Muscle of leg (tissue), 11 donors: Measurements from ENCODE around the gene TP53BP2. TPM values are rescaled to one million over a fixed set of nuclear protein-coding genes. Genes with fewer than 3 reads are reported as not detected.
"Not testable (repeated sequence)": the region's sequence is repeated elsewhere in the genome, so short reads cannot be mapped to it uniquely, and the experiment has no call there.

Source experiments
- DNase-seq: peaks from one replicate; pipeline ENCODE4 v3.0.0; 2013
- H3K27ac ChIP-seq: one replicate; pipeline ENCODE4 v1.5.1; 2013; ENCODE audit warnings: mild to moderate bottlenecking, low read length, control low read depth
- H3K27me3 ChIP-seq: one replicate; pipeline ENCODE4 v1.6.1; 2013; ENCODE audit warnings: low read length; ENCODE audit not compliant: control insufficient read depth, insufficient read depth
- H3K36me3 ChIP-seq: one replicate; pipeline ENCODE4 v1.6.1; 2013; ENCODE audit warnings: low read length; ENCODE audit not compliant: control insufficient read depth, insufficient read depth
- H3K4me1 ChIP-seq: one replicate; pipeline ENCODE4 v1.6.1; 2013; ENCODE audit warnings: low read length; ENCODE audit not compliant: control insufficient read depth, insufficient read depth
- H3K4me3 ChIP-seq: one replicate; pipeline ENCODE4 v1.5.1; 2013; ENCODE audit warnings: low read length, control low read depth
- H3K9me3 ChIP-seq: replicated peaks from 2 replicates; pipeline ENCODE4 v1.6.1; 2013; ENCODE audit warnings: low read depth, low read length; ENCODE audit not compliant: control insufficient read depth
- WGBS: methylation state at CpG from one replicate; pipeline ENCODE4 v1.1.5; 2013; ENCODE audit warnings: missing lambda C conversion rate; ENCODE audit not compliant: insufficient coverage; 5-methylcytosine and 5-hydroxymethylcytosine counted together
- polyA plus RNA-seq, 8 donors: library from polyadenylated mRNA; unstranded; fragments of 120-200 nt; gene quantifications; one replicate each; pipeline versions ENCODE4 v1.2.1 to v1.2.3, GENCODE V29; 2013; ENCODE audit warnings: inconsistent platforms in 1 of 8, low replicate concordance in 1 of 8; ENCODE audit not compliant: insufficient read length in 8 of 8, insufficient read depth in 1 of 8
- total RNA-seq: library from RNA; stranded (reverse); fragments of 120-200 nt; gene quantifications from one replicate; pipeline ENCODE4 v1.2.4, GENCODE V29; 2013

TP53BP2 gene
- total and polyA plus RNA-seq, 9 donors, result 25.5 to 41.1 (median 34.2) TPM

DNA sequence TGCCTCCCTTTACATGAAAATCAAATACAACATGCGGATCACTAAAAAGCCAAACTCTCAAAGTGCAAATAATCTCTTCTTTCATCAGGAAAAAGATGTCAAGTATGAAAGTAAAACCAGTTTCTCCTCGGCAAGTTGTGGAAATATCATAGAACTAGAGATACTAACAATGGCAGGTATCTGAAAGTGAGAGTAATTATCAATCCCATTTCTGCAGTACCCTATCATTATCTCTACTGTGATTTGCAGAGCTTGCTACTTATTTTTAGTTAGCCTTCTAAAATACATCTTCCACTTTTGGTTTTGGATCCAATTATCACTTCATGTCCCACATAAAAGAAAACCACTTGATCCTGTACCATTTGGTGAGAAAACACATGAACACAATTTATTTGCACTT, 3.0 kb downstream of the TP53BP2 start:
- no peak overlapping the region for H3K27ac ChIP-seq
- no peaks in the 10 kb centered on the region for H3K27me3 ChIP-seq
- H3K36me3 ChIP-seq, result no peaks in the 10 kb centered on the region
- no CpG with 5 or more reads among the region's 2 CpGs for WGBS
- DNase-seq, result no peak
- no peak overlapping the region for H3K4me3 ChIP-seq
- H3K4me1 ChIP-seq, result peaks cover 14% of the 10 kb centered on the region
- no peaks in the 10 kb centered on the region for H3K9me3 ChIP-seq

DNA sequence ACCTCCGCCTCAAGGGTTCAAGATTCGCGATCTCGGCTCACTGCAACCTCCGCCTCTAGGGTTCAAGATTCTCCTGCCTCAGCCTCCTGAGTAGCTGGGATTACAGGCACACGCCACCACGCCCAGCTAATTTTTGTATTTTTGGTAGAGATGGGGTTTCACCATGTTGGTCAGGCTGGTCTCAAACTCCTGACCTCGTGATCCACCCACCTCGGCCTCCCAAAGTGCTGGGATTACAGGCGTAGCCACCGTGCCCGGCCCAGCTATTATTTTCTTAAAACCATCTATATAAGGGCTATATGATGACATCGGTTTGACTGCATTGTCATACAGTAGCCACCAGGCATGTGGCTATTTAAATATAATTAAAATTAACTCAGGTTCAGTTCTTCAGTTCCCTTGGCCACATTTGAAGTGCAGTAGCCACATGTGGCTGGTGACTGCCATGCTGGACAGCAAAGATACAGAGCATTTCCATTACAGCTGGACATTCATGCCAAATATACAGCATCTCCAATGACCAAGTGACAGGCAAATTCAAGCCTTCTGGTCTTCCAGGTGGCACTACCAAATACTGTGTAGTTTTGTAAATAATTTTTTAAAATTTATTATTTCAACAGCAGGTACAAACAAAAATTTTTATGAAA, 3.6 kb downstream of the TP53BP2 start:
- H3K4me1 ChIP-seq, result peaks cover 18% of the 10 kb centered on the region
- H3K4me3 ChIP-seq, H3K27ac ChIP-seq: not testable (repeated sequence)

GRCh38 chr1:223840254-223840653, 5.5 kb downstream of the TP53BP2 start:
- no peaks in the 10 kb centered on the region for H3K27me3 ChIP-seq
- peak overlapping the region; percentile 22 for H3K27ac ChIP-seq
- H3K4me1 ChIP-seq, result peaks cover 10% of the 10 kb centered on the region
- H3K9me3 ChIP-seq, result no peaks in the 10 kb centered on the region
- DNase-seq, result no peak
- no peaks in the 10 kb centered on the region for H3K36me3 ChIP-seq
- H3K4me3 ChIP-seq, result no peak overlapping the region

More for the DNA sequence above, 3.6 kb downstream of the TP53BP2 start:
- not testable (repeated sequence) for DNase-seq, H3K36me3 ChIP-seq, H3K27me3 ChIP-seq, H3K9me3 ChIP-seq
- WGBS, result 97% methylated on average over 5 of the region's 13 CpGs

DNA sequence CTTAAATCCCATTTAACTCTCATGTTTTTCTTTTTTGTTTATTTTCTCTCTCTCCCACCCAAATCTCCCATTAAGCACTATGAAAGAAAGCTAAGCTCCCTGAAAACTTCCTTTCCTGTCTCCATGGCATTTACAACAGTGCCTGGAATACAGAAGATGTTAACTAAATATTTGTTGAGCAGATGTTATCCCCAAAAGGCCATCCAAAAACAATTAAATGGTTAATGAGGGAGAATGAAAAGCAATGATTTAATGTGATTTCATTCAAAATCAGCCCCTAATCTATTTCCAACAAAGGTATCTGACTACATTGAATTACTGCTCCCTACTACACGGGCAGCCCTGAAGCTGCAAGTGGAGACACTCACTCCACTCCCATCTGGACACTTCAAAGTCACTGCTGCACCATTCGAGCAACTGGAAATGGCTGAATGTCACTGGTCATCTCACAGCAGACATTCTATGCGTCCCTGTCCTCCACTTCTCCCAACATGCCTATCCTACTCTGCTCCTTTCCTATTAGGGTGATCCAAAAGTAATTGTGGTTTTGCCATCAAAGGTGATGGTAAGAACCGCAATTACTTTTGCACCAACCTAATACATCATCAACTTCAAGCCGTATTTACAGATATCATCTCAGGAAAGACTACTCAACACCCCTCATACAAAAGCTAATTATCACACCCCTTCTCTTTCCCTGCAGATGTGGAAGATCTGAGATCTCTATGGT, 7.5 kb downstream of the TP53BP2 start:
- Histone ChIP-seq H3K9me3 (no peaks in the 10 kb centered on the region), H3K27me3 (no peaks in the 10 kb centered on the region), H3K4me3 (no peak overlapping the region), H3K4me1 (peaks cover 10% of the 10 kb centered on the region), H3K27ac (no peak overlapping the region), H3K36me3 (no peaks in the 10 kb centered on the region)
- no peak for DNase-seq
- 10% methylated on average over 1 of the region's 5 CpGs for WGBS

GRCh38 chr1:223837687-223838086, 8.1 kb downstream of the TP53BP2 start:
- 64% methylated on average over 9 of the region's 10 CpGs for WGBS
- no peaks in the 10 kb centered on the region for H3K9me3 ChIP-seq
- peaks cover 10% of the 10 kb centered on the region for H3K4me1 ChIP-seq
- H3K4me3 ChIP-seq, result no peak overlapping the region
- DNase-seq, result no peak
- H3K36me3 ChIP-seq, result no peaks in the 10 kb centered on the region
- no peaks in the 10 kb centered on the region for H3K27me3 ChIP-seq
- peak overlapping the region; percentile 56 for H3K27ac ChIP-seq

DNA sequence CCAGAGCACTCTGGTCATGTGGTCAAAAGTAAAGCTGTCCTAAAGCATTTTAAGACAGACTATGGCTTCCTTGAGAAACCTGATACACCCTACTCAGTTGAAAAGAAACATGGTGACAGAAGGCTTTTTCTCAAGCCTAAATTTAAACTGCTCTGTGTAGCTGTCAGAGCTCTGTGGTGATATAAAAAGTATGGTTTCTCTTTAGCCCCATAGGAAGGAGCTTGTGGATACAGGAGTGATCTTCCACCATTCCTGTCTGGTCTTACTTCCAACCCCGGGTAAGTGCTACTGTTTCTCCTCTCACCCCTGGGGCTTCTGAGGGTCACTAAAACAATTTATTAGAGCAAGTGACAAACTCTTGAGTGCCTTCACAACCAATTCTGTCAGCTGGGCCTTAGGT, 8.5 kb downstream of the TP53BP2 start:
- WGBS, result no CpG with 5 or more reads among the region's 1 CpG
- peak overlapping the region; percentile 56 for H3K27ac ChIP-seq
- no peaks in the 10 kb centered on the region for H3K36me3 ChIP-seq
- peaks cover 10% of the 10 kb centered on the region for H3K4me1 ChIP-seq
- no peaks in the 10 kb centered on the region for H3K9me3 ChIP-seq
- H3K4me3 ChIP-seq, result no peak overlapping the region
- H3K27me3 ChIP-seq, result no peaks in the 10 kb centered on the region
- DNase-seq, result no peak

- peaks cover 10% of the 10 kb centered on the region for H3K4me1 ChIP-seq
- DNase-seq, result no peak
- no peaks in the 10 kb centered on the region for H3K36me3 ChIP-seq
- no peaks in the 10 kb centered on the region for H3K27me3 ChIP-seq
- H3K27ac ChIP-seq, result no peak overlapping the region
- H3K9me3 ChIP-seq, result no peaks in the 10 kb centered on the region
- WGBS, result no CpG with 5 or more reads among the region's 1 CpG
- no peak overlapping the region for H3K4me3 ChIP-seq
These were observed 9.2 kb downstream of the TP53BP2 start for GRCh38 chr1:223836586-223836985.

DNA sequence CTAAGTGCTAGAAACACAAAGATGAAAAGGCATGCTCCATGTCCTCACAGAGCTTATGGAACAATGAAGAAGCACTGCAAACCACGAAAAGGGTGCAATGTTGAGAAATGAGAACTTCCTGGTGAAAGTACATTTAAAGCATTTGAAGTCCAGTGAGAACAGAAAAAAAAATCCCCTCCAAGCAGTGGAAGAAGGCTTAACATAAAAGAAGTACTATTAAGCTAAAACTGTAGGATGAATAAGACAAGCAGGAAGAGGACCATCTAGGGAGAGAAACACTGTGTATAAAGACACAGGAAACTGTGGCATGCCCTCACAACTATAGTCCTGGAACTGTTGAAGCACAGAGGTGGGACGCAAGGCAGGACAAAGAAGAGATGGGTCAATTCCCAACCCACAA, 10.0 kb downstream of the TP53BP2 start:
- no peaks in the 10 kb centered on the region for H3K9me3 ChIP-seq
- no peak overlapping the region for H3K27ac ChIP-seq
- no peaks in the 10 kb centered on the region for H3K36me3 ChIP-seq
- no peaks in the 10 kb centered on the region for H3K27me3 ChIP-seq
- DNase-seq, result no peak
- H3K4me3 ChIP-seq, result no peak overlapping the region
- H3K4me1 ChIP-seq, result peaks cover 8% of the 10 kb centered on the region
- no CpG with 5 or more reads among the region's 2 CpGs for WGBS

GRCh38 chr1:223834660-223835263, 11.0 kb downstream of the TP53BP2 start:
- 58% methylated on average over 1 of the region's 3 CpGs for WGBS

GRCh38 chr1:223833948-223834347, 11.8 kb downstream of the TP53BP2 start:
- Histone ChIP-seq H3K9me3 (no peaks in the 10 kb centered on the region), H3K4me1 (peaks cover 7% of the 10 kb centered on the region), H3K36me3 (no peaks in the 10 kb centered on the region), H3K4me3 (no peak overlapping the region), H3K27ac (no peak overlapping the region), H3K27me3 (no peaks in the 10 kb centered on the region)
- WGBS, result 86% methylated on average over 1 of the region's 2 CpGs
- no peak for DNase-seq

More at GRCh38 chr1:223834660-223835263, 11.0 kb downstream of the TP53BP2 start:
- H3K27me3 ChIP-seq, result no peaks in the 10 kb centered on the region
- no peaks in the 10 kb centered on the region for H3K9me3 ChIP-seq
- H3K36me3 ChIP-seq, result no peaks in the 10 kb centered on the region
- peaks cover 7% of the 10 kb centered on the region for H3K4me1 ChIP-seq
- no peak overlapping the region for H3K27ac ChIP-seq
- H3K4me3 ChIP-seq, result no peak overlapping the region
- no peak for DNase-seq
